NCI-H187 (cell line): ENCODE results near the gene STKLD1.
"Not testable (repeated sequence)": the region's sequence is repeated elsewhere in the genome, so short reads cannot be mapped to it uniquely, and the experiment has no call there.

Experiments
- DNase-seq, 2 experiments: peaks; one replicate each; lab custom pipeline; 2025; lab: John Stamatoyannopoulos, UW

The STKLD1 gene

GRCh38 chr9:133362359-133363044 is 13.7 kb upstream of the STKLD1 start:
- DNase-seq: no peak

DNA sequence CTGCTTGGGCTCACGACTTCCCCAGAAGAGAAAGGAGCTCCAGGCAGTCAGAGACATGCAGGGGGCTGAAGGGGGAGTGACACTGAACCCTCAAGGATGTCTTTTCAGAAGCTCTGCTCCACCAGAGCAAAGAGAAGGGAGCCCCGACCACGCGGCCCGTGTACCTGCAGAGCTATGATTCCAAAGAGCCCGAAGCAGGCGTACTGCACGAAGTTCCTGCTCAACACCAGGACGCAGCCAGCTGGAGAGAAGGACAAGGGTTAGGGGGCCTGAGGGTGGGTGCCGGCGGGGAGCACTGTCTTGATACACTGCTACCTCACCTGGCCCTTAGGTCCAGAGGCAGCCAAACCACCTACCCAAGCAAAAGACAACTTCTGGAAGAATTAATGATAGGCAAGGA is 9.7 kb upstream of the STKLD1 start:
- no peak for DNase-seq

DNA sequence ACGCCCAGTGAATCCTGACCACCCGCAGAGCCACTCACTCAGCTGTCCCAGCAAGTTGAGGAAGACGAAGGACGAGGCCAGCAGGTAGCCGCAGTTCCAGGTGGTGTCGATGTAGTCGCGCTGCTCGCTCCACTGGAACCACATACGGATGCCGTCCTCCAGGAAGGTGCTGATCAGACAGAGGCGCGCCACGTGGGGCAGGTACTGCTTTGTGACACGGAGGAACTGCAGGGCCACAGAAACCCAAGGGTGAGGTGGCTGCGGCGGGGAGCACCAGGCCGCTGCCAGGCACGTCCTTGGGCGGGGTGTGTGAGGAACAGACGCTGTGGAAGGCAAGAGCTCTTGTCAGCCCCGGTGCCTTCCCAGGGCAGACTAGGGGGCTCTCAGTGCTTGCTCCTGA is 8.9 kb upstream of the STKLD1 start:
- no peak for DNase-seq

GRCh38 chr9:133367778-133368177 is 8.4 kb upstream of the STKLD1 start:
- no peak for DNase-seq

DNA sequence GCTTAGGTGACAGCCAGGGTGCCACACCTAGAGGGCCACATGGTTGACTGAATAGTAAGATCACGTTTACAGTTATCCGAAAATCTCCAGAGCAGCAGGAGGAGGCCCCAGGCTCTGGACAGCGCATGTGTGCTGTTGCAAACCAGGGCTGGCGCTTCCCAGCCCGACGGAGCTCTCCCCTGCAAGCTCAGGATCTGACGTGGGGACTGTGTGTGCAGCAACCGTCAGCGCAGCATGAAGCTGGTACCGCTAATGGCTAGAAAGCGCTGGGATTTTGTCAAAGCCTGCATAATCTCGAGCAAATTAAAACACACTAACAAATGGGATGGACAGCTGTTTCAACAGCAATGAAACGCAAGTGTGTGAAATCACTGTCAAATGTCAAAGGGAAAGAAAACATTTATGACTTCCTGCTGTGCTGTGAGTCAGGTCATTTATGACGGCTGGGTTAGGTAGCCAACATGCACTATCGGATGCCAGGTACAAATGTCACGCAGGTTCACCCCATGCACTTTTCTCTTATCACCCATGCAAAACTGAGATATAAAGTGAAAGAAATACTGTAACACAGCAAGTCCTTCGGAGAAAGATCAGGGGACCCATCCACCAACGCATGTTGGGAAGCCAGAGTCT is 7.8 kb upstream of the STKLD1 start:
- DNase-seq: no peak

- no peak for DNase-seq
These were observed 6.7 kb upstream of the STKLD1 start for GRCh38 chr9:133369422-133369821.

- DNase-seq: no peak
These were observed 6.2 kb upstream of the STKLD1 start for GRCh38 chr9:133369933-133370332.

DNA sequence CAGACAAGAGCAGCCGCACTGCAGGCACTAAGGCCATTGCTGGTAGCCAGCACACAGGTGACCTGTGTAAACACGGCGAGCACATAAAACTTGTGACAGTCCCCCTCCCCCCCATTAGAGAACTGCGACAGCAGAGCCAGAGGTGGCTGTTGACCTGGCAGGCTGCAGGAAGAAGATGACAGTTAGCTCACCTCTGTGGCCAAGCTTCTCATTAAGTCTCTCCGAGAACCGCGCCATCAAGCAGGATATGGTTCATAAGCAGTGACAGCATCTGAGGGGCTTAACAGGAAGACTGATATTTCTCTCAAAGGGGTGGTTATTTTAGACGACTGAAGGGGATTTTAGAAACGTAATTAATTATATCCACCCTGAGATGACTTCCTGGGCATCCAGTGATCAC is 5.5 kb upstream of the STKLD1 start:
- DNase-seq: no peak

DNA sequence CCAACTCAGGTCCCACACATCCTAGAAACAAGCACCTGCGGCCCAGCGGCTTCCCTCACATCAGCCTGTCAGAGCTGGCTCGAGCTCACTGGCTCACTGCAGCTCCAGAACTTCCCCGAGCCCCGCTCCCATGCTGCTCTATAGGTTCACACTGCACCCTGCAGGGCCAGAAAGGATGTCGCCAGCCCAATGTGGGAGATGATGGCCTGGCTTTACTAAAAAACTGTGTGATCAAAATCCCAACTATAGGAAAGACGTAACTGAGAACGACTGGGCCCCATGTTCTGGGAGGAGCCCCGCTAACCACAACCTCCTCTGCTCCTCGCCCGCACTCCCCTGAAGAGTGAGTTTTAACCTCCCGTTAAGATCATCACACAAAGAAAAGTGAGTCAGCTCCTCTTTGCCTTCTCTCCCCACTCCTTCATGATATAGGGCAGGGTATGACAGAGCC is 4.9 kb upstream of the STKLD1 start:
- no peak for DNase-seq

- DNase-seq: no peak
These were observed 4.0 kb upstream of the STKLD1 start for GRCh38 chr9:133372144-133372543.

DNA sequence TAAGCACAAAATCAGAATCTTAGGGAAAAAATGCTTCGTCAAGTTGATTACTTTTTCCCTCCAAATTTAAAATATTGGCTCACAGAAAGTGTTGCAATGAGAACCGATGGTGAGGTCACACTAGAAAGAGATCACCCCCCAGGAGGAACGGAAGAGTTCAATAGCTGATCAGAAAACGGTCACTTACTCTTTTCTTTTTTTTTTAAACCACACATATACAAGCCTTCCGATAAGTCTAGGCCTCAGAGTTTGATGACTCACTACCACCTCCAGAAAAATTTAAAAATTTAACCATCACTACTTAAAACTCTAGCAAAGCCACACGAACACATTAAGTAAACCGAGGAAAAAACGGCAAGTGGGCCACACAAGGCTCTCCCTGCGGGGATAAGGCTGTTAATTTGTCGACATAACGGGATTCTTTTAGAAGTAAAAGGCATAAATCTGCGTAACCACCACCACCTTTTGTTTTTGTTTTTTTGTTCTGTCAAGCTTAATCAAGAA is 1.5 kb upstream of the STKLD1 start:
- DNase-seq: no peak

- no peak for DNase-seq
These were observed 946 bp upstream of the STKLD1 start for GRCh38 chr9:133375116-133375723.

DNA sequence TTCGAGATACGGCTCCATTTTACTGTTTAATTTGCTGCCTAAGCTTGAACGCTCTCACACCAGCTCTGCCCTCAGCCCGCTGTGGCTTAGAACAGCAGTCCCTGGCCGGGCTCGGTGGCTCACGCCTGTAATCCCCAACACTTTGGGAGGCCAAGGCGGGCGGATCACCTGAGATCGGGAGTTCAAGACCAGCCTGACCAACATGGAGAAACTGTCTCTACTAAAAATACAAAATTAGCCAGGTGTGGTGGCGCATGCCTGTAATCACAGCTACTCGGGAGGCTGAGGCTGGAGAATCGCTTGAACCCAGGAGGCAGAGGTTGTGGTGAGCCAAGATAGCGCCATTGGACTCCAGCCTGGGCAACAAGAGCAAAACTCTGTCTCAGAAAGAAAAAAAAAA is 1.1 kb downstream of the STKLD1 start:
- not testable (repeated sequence) for DNase-seq

DNA sequence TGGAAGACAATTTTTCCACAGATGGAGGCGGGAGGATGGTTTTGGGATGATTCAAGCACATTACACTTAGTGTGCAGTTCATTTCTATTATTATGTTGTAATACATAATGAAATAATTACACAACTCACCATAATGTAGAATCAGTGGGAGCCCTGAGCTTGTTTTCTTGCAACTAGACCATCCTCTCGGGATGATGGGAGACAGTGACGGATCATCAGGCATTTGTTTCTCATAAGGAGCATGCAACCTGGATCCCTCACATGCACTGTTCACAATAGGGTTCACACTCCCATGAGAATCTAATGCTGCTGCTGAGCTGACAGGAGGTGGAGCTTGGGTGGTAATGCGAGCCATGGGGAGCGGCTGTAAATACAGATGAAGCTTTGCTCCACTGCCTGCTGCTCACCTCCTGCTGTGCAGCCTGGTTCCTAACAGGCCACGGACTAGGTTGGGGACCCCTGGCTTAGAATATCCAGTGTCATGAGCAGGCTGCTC is 1.6 kb downstream of the STKLD1 start:
- DNase-seq: no peak

DNA sequence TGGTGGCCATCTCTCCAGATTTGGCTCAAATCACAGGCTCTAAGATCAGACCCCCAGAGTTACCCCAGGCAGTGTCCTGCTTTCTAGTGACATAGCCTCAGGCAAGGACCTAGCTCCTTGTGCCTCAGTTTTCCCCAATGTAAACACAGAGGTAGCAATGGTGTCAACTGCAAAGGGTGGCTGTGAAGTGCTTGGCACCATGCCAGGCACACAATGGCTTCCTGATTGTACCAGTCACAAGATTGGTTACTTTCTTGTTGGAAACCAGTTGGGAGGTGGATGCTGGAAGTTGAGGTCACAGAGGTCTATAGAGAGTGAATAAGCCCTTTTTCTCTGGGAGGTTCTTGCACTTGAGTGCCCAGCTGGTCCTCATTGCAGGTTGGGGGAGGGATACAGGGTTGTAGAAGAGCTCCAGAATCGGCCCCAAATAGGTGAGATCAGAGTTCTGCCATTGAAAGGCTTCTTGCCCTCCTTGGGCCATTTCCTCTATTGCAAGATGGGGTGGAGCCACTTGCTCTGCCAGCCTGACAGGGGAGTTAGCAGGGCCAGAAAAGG is 2.3 kb downstream of the STKLD1 start:
- no peak for DNase-seq

DNA sequence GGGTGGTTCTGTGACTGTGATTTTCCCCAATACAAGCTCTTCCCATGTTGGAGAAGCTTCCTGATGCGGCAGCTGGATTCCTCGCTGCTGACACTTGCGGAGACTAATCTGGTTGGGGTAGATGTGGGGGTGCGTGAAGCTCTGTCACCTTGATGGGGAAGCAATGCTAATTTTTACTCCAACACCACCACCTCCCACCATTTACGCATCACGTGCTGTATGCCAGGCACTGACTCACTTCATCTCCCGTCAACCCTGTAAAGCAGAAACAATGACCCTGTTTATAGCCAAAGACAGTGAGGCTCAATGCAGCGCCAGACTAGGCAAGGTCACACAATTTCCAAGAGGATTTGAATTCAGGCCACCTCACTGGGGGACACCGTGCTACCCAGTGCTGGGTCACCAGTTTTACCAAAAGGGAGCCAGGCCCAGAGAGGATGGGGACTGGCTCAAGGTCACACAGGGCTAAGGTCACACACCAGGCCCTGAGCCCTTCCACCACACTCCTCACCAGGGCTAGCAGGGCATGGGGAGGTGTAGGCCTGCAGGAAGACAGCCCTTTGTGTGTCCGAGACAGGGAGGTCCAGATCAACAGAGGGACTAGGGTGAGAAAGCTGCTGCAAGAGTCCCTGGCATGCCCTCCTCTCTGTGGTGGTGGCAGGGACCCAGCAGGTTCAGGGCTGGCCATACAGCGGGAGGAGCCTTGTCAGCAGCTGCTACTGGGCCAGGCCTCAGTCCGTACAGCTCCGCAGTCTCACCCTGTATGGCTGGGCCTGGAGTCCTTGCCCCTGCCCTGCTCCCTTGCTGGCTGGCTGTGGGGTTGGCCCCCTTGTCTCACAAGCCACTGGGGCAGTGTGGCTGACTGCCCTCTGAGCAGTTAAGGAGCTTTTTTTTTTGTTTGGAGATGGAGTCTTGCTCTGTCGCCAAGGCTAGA is 3.3 kb downstream of the STKLD1 start:
- DNase-seq: no peak

- no peak for DNase-seq
These were observed 4.6 kb downstream of the STKLD1 start for GRCh38 chr9:133380734-133381133.

DNA sequence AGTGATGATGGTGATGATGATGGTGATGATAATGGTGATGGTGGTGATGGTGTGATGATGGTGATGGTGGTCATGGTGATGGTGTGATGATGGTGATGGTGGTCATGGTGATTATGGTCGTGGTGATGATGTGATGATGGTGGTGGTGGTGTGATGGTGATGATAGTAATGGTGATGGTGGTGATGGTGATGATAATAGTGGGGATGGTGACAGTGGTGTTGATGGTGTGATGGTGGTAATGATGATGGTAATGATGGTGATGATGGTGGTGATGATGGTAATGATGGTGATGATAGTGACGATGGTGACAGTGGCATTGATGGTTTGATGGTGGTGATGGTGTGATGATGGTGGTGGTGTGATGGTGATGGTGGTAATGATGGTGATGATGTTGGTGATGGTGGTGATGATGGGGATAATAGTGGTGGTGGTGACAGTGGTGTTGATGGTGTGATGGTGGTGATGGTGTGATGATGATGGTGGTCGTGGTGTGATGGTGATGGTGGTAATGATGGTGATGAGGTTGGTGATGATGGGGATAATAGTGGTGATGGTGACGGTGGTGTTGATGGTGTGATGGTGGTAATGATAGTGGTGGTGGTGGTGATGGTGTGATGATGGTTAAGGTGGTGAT is 6.5 kb downstream of the STKLD1 start:
- DNase-seq: no peak

- DNase-seq: no peak
These were observed 7.3 kb downstream of the STKLD1 start for GRCh38 chr9:133383438-133383837.

DNA sequence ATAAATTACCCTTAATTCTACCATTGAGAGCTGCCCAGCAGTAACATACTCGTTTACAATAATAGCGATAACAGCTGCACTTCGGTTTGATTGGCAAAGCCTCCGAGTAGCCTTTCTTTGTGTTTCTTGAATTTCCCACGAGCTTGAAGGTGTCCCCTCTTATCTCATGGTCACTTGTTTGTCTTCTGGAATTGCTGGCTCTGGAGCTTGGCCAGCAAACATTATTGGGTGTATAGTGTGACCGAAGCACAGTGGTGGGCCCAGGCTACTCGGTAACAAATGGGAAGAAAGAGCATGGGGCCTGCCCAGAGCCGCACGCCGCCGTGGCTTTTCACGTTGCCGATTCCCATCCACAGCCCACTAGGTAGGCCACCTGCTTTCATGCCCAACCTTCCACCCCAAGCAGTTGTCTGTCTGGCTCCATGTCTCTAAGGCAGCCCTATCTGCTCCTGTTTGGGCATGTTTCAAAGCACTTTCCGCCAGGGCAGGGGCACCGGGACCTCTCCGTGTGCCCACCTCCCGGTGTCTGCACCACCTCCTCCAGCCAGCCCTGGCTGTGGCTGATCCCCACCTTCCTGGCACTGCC is 8.7 kb downstream of the STKLD1 start:
- DNase-seq: no peak

- DNase-seq: no peak
These were observed 9.3 kb downstream of the STKLD1 start for GRCh38 chr9:133385452-133385851.
